Midbrain (tissue), 1 donor: Measurements from ENCODE around the gene DTNBP1.

Experiments
- DNase-seq: peaks from one replicate; lab custom pipeline; 2025; lab: John Stamatoyannopoulos, UW

The DTNBP1 gene

DNA sequence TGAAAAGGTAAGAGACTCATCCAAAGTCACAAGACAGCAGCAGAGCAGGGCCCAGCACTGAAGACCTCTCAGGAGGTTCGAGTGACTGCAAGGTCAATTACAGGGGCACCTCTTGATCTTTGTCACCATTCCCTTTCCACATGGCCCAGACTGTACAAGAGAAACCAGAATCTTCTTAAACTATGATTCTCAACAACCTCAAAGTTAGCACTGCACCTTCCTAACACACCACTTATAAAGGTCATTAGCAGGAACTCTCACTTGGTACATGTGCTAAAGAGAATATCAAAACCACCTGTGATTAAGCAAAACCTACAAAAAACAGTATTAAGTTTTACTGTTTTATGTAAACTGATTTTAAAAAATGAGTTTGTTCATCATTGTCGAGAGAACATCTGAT lies 70.2 kb downstream of the DTNBP1 start:
- DNase-seq, result no peak

DNA sequence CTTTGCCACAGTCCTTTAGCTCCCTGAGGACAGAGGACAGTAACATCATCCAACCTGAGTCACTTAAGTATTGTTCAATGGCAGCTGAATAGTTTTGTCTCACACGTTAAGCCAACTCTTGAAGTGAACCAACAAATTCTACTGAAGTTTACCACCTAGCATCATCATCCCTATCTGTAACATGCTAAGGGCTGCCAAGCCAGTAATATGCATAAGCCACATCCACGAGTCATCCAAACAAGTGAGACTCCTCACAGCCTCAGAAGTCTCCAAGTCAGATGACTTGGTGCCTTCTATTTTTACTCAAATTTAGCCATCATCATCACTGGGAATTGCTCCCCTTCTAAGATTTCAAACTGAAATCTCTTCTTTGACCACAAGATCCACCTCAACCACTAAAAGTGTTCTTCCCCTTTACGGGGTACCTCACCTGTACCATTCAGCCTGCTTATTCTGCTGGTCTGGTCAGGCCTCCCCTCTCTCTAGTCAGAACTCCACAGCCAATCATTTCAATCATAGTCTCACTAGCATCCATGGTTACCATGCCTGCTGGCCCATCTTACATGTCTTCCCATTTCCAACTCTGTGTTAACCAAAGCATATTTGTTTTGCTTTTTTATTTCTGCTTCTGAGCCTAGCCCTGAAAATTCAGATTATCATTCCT lies 73.7 kb downstream of the DTNBP1 start:
- no peak for DNase-seq

DNA sequence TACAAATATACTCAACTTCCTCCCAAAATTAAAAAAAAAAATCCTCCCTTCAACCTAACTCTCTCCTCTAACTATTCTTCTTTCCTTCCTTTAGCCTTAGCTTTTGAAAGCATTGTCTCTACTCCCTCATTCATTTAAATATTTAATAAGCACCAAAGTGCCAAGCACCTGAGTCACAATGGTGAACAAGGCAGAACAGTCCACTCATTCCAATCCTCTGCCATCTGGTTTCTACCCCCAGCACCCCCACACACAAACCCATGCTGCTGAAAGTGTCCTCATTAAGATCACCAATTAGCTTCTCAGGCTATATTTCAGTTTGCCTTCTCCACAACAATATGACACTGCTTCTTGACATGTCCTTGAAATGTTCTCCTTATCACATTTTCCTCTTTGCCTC lies 76.3 kb downstream of the DTNBP1 start:
- no peak for DNase-seq

DNA sequence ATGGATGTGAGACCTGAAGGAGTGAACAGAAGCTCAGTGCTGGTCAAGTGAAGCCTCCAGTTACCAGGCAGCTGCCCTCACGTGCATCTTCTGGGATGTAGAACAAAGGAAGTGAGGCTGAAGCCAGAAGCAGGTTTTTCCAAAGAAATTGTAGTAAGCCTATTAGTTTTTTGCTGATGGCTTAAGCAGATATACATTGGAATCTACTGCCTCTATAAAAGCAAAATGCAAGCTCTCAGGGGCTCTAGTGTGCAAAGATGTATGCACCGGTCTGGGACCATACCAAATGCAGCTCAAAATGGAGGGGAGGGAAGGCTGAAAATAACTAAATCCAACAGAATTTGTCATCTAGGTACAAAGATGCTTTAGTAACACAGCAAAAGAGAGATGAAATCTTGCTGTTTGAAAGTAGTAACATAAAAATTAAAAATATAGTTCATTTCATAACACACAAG lies 77.0 kb downstream of the DTNBP1 start:
- DNase-seq, result no peak

DNA sequence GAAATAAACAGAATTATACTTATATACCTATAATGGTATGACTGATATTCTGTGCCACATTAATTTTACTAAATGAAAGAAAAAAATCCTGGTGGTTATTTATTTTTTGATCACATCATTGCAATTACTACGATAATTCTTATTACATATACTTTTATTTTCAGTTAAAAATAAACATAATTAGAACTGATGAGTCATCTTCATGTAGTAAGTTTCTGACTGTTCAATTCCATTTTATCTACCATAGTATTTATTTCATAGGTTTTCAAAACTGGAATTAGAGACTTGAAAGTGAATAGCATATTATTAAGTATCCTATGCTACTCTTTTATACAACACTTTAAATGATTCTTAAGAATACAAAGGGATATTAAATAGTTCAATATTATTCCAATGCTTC lies 80.3 kb downstream of the DTNBP1 start:
- no peak for DNase-seq

DNA sequence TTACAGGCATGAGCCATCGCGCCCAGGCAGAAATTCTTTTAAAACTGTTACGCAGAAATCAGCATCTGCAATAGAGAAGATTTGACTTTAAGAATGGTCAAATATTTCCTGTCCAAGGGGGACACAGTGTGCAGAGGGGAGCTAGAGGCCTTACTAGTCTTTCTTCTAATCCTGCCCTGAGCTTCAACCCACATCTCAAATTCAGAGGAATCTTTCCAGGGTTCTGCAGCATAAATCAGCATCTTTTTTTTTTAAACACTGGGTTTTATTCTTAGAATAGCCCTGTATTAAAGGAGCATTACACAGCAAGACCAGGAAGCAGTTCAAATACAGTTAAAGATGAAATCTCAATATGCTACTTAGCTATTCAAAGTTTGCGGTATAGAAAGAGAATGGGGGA lies 81.1 kb downstream of the DTNBP1 start:
- no peak for DNase-seq

DNA sequence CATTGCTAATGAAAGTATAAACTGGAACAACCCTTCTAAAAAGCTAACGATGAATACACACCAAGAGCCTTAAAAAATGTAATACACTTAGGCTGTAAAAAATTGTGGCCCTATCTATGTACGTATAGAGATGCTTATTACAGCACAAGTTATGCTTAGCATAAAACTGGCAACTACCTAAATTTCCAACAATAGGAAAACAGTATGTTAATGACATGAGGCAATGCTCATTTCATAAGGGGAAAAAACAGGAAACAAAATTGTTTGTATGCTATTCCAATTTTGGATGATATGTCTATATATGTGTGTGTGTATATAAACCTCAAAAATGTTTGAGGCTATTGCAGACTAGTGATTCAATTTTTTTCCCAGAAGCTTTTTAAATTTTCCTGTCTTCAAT lies 82.5 kb downstream of the DTNBP1 start:
- no peak for DNase-seq

DNA sequence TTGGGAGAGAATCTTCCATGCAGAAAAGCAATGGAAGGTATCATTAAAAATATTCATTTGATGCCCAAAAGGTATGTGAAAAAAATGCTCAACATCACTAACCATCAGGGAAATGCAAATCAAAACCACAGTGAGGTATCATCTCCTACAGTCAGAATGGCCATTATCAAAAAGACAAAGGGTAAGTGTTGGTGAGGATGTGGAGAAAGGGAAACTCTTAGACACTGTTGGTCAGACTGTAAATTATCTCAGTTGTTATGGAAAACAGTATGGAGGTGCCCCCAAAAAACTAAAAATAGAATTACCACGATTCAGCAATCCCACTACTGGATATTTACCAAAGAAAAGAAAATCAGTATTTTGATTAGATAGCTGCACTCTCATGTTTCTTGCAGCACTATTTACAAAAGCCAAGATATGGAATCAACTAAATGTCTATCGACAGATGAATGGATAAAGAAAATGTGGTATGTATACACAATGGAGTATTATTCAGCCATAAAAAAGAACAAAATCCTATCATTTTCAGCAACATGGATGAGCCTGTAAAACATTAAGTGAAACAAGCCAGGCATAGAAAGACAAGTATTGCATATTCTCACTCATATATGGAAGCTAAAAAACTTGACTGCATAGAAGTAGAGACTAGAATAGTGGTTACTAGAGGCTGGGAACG lies 84.0 kb downstream of the DTNBP1 start:
- no peak for DNase-seq

DNA sequence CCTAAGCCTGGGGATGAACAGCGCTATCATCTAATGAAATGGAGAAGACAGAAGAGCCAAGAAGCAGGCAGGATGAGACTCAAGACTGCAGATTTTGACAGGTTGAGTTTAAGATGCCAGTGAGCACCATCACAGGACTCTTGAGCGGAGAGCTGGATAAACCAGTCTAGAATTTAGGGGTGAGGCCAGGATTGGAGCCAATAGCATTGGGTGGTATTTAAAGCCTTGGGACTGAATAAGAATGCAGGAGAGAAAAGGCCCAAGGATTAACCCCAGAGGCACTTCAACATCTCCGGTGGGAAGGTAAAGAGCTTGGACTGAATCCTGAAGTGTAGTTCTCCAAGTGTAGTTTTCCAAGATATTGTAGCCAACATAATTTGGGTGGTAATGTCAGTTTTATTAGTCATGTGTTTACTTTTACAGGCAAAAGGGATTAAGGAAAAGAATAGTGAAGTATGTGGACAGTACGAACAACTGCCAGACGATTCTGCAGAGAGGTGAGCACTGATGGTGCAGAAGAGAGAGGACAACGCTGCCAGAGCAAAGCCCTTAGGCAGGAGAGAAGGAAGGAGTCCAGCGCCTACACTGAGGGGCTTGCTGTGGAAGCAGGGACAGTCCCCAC lies 85.2 kb downstream of the DTNBP1 start:
- no peak for DNase-seq

DNA sequence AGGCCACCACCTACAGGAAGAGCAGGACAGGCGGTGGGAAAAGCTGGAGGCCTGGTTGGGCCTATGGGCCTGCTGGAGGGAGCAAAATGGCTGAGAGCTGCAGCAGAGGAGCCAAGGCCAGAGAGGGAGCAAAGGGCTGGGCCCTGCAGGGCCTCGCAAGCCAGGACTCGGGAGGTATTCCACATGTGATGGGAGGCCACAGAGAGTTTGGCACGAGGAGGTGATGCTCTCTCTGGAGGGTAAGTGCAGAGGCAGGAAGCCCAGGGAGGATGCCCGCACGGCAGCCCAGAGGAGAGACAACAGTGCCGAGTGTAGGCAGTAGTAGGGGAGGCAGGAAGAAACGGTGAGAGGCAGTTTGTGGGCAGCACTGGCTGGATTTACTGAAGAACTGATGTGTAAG lies 85.7 kb downstream of the DTNBP1 start:
- DNase-seq, result no peak

DNA sequence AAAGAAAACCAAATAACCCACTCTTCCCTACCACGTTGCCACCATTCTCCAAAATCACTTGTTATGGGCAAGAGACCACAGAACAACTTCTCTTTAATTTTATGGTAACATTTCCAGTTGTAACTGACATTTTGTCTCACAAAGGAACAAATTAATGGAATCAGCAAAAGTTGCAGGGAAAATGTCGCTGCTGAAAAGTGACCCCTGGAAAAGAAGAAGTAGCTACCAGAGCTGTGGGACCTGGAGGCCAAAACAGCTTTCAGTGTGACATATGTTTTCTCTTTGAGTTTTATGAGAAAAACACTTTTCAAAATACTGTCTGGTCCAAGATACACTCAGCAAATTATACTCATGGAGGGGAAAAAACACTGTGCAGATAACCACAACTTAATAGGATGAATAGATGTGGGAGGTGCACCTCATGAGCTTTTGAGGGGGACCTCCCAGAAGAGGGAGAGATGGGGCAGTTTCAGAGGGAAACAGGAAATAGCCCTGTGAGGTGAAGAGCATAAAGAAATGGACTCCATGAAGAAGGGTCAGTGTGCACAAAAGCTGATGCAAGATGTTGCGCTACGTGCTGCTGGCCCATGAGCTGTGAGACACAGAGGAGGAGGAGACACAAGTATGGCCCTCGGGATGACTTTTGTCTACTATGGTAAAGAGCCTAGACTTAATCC lies 87.3 kb downstream of the DTNBP1 start:
- DNase-seq, result no peak

DNA sequence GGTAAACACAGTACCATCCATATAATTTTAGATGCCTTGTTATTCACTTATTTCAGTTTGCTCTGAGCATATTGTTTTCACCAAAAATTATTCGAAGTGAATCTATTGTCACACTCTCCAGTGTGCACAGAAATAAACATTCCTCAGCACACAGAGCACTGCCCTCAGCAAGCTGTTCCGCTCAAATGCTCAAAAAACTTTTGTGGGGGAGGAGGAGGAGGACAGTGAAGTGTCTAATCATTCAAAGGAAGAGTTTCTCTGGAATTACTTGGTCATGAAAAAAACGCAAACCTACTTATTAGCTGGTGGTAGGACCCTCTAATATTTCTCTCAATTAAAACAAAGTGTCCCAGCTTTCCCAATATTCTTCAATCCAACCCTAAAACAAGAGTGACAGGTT lies 88.3 kb downstream of the DTNBP1 start:
- no peak for DNase-seq

DNA sequence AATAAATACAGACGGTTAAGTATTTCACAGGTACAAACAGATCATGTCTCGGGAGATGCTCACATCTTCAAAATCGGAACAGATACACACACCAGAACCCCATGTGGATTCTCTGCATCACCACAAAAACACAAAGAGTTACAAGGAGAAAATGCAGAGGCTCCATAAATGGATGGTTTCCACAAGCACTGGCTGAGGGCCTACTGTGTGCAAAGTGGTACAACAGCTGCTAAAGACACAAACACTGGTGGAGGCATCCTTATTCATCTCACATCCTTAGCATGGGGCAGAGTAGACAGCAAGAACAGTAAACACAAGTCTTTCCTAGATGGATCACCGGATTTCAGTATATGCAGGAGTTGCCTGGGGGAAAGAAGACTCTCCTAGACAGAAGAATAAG lies 88.8 kb downstream of the DTNBP1 start:
- DNase-seq, result no peak

DNA sequence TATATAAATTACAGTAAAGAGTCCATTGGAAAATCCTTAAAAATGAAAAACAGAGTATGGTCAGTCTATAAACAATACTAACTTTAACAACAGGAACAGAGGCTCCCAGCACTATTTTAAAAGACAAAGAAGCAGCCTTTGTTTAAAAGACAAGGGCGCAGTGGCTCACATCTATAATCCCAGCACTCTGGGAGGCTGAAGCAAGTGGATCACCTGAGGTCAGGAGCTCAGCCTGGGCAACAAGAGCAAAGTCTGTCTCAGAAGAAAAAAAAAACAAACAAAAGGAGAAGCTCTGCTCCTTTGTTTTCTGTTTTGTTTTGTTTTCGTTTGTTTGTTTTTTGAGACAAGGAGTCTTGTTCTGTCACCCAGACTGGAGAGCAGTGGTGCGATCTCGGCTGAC lies 89.4 kb downstream of the DTNBP1 start:
- no peak for DNase-seq

DNA sequence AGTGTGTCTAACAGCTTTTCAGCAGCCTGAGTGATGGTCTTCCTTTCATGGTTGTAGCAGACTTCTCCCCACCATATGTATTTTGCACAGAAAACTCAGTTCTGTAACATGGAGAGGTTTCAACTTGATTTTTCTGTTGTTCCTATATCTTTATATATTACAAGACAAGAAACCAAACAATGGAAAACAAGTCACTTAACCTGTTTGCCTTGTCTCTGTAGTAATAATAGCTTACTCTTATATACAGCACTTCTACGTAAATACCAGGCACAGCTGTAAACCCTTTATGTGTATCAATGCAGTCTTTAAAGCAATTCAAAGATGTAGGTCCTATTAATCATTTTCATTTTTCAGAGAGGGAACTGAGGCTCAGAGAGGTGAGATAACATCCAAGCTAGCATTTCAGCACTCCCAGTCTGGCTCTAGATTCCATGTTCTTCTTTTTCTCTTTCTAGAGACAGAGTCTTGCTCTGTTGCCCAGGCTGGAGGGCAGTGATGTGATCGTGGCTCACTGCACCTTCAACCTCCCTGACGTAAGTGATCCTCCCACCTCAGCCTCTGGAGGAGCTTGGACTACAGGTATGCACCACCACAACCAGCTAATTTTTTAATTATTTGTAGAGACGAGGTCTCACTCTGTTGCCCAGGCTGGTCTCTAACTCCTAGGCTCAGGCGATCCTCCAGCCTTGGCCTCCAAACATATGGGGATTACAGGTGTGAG lies 90.4 kb downstream of the DTNBP1 start:
- no peak for DNase-seq

DNA sequence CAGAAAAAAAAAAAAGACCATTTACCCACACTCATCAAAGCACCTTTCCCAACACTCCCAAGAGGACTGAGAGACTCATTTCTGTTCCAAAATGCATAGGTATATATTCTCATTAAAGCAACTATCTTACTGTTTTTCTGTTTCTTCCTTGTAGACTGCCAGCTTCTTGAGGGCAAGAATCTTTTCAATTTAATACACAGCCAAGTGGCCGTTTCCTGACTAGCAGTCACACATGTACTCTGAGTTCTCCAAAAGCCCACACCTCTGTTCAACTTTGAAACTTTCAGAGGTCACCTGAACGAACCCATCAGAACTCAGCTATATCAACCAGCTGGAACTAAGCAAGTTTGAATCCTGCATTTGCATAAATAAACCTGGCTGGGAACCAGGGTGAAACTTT lies 92.7 kb downstream of the DTNBP1 start:
- DNase-seq, result no peak

DNA sequence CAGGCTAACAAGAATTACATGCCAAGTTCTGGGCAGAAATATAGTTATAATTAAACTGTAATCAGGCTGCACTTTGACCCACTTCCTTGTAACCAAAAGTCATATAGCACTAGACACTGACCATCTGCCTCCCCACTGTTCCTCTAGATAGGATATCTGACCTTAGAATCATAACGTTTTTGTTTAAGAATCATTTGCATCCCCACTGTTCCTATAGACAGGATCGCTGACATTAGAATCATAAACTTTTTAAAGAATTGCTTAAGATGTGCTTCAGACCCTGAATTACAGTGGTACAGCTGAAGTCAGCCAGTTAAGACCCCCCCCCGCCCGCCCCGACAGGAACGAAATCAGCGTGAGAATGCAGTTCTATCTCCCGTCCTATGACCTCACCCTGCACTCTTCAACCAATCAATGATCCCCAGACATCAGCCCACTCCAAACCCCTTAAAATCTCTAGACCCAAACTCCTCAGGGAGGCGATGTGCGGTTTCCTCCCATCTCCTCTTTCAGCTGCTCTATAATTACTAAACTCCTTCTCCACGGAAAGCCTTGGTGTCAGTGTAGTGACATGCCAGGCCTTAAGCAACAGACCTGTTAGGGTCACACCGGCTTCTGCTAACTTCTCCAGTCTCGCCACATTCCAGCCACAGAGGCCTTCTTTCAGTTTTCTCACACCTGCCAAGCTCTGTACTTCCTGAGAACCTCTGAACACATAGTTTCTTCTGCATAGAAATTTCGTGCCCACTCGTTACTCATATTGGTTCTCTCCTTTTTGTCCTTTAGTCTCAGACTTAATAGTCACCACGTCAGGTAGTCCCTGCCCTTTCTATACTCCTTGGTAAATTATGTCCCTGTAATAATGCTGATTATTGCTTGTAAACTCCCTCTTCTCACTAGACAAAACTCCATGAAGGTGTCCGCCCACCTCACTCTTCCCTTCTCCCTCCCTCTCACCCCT lies 93.5 kb downstream of the DTNBP1 start:
- DNase-seq, result no peak

DNA sequence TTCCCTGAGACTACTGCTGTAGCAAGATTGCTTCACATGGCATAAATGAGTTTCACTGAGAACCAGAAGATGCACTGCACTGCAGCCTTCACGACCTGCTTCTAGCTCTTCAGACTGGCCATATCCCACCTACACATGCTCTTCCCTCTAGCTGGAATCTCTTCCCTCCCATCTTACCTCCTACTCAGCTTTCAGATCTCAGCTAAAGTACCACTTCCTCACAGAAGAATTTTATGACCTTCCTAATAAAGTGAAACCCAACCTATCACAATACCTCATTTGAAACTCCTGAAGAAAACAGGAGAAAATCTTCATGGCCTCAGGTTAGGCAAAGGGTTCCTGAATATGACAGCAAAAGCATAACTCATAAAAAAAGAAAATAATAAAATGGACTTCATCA lies 99.9 kb downstream of the DTNBP1 start:
- no peak for DNase-seq

DNA sequence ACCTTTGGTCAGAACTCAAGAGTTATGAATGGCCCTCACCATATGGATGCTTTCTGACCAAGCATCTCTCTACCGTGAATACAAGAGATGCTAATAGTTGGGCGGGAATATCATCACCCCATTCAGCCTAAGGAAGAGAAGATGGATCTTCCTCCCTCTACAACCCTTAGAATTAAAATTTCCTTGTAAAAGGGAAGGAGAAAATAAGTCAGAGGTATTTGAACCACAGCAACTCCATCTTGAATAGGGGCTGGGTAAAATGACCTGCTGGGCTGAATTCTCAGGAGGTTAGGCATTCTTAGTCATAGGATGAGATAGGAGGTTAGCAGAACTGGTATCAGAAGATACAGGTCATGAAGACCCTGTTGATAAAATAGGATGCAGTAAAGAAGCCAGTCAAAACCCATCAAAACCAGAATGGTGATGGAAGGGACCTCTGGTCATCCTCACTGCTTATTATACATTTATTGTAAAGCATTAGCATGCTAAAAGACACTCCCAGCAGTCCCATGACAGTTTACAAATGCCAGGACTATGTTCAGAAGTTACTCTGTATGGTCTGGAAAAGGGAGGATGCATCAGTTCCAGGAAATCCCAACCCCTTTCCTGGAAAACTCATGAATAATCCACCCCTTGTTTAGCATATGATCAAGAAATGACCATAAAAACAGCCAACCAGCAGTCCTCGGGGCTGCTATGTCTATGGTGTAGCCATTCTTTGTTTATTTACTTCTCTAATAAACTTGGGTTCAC lies 101.2 kb downstream of the DTNBP1 start:
- no peak for DNase-seq

DNA sequence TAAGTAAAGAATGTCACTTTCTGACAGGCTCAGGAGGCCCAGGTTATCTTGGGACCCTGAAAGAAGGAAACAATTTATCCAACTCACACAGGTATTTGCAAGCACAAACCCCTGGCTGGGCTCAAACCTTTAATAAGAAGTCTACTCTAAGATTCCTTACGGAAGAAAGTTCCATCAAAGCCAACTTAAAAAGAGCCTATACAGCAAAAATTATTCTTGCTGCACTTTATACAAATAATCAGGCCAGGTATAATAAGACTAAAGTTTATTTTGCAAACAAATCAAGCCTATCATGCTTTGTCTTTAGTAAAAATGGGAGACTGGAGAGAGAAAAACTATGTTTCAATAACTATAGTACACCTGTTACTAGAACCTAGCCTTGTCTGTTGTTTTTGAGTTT lies 102.1 kb downstream of the DTNBP1 start:
- no peak for DNase-seq
